GM18519 (cell line): ENCODE data around the gene ALDH1B1.
"Not testable (repeated sequence)": the region's sequence is repeated elsewhere in the genome, so short reads cannot be mapped to it uniquely, and the experiment has no call there.

Source experiments
- ATAC-seq: cut with Tn5 transposase; IDR thresholded peaks from one replicate; pipeline ENCODE4 v1.9.1; 2021; ENCODE audit warnings: mild to moderate bottlenecking, moderate library complexity; ENCODE audit not compliant: unreplicated experiment, low FRiP score

The ALDH1B1 gene

DNA sequence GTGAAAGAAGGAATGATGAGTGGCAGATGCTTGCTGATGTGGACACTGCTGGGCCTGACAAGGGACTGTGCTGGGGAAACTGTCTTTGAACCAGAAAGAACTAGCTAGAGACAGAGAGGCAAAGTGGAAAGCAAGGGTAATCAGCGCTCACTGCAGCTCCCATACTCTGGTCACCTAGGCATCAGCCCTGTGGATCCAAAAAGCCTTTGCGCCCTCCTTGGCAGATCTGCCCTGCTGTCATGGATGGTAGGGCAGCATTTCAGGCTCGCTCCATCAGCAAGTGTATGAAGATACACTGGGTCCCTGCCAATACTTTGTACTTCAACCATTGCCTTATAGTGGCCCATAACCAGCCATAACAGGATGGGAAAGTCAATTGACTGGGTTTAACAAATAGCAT lies 6.6 kb upstream of the ALDH1B1 start:
- ATAC-seq: no peak

DNA sequence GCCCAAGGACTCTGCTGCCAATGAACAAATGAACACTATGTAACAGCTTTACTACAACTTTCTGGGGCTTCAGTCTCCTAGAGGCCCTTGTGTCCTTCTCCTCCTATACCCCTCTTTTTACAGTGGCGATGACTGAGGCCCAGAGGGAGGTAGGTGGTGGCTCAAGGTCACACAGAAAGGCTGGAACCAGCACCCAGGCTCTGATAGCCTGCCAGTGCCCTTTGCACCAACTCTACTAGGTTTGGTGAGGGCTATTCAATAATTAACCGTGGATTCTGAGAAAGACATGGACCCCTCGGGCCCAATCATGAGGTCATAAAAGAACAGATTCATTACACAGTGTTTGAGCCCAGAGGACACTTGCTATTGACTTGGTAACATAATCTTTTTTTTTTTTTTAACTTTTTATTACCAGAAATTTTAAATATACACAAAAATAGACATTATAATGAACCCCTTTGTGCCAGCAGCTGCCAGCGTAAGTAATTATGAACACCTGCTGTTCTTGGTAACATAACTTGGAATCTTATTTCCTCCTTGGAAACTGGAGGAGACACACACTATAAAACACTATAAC lies 6.1 kb upstream of the ALDH1B1 start:
- no peak for ATAC-seq

DNA sequence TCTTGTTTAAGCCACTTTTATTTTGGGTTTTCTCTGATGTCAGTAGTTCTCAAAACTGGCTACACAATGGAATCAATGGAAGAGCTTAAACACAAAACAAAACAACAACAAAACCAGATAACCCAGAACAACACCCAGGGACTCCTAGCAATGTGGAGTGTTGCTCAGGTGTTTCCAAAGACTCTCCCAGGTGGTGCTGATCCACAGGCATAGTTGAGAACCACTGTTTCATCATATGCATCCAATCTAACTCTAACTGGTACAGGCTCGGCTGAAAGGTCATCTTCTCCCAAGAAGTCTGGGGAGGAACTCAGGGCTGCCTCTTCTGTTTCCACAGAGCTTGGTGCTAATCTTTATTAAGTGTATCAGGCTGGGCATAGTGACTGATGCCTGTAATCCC lies 5.4 kb upstream of the ALDH1B1 start:
- ATAC-seq: no peak

DNA sequence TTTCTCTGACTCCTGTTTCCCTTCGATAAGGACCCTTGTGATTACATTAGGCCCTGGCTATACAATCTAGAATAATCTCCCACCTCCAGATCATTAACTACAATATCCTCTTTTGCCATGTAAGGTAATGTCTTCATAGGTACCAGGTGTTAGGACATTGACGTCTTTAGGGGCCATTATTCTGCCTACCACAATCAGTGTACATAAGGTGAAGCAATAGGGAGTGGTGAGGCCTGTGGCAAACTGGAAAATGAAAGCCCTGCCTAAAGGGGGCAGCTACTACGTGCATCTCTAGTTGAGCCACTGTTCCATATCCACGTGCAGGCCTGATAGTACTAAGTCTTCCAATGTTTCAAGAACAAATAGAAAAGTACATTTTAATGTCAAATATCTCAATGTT lies 4.8 kb upstream of the ALDH1B1 start:
- ATAC-seq: no peak

DNA sequence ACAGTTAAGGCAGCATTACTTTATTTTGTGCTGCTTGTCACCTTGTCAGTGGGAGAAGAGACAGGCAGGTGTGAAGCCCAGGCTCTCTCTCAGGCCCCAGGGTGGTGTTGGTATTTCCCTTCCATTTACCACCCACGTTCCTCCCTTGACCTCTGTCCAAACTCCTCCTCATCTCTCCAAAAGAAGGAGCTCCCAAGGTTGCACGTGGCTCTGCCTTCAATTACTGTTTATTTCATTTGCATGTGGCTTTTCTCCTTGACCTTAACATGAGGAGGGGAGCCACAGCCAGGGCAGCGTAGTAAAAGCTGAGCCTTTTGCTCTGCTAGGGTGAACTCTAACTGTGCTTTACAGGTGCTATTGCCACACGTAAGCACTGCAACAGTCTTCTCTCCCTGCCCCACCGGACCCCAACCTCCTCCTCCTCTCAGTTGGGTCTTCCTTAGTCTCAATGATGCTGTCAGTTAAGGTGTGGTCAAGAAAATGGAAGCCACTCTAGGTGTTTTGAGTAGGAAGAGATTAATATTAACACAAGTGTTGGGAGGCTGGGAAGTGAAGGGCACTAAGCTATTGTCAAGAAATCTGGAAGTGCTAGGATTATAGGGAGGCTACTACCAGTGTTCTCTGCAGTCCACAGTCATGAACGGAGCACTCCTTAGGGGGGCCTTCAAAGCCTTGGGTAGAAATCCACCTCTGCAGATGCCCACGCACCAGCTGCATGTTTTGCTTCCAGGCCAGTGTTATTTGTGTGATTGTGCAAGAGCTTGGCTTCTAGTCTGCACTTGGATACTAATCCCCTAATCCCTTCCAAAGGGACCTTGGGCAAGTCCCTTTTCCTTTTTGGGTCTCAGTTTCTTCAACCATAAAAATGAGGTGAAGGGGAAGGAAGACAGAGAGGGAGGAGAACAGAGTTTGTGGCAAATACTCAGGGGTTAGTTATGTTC lies 3.9 kb upstream of the ALDH1B1 start:
- no peak for ATAC-seq

DNA sequence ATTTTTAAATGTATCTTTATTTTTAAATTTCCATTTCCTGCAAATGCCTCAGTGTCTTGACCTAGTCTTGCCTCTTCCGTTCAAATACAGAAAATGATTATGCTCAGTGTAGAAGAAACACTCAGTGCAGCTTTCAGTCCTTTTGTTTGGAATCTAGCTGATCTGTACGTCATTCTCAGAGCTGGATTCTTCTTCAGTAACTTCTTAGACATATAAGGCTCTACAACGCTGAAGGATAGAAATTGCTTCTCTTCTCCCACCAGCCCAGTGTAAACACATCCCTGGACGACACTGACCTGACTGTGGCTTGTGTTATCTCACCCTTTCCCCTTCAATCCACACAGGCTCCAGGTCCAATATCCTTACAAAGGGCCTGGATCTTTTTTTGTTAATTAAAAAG lies 3.2 kb upstream of the ALDH1B1 start:
- ATAC-seq: no peak

DNA sequence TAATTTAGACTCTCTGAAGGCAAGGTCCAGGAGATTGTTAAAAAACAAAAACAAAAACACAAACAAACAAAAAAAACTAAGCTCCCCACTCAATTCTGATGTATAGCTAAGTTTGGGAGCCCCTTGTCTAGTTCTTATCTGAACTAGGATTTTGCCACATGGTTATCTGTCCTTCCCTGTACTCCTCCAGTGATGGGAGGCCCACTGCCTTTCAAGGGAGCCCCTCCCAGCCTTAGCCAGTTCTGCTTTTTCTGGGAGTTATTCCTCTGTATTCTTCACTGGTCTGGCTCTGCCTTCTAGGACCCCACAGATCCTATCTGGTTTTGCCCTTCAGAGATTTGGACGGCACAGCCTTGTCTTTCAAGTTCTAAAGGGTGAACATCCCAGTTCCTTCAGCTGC lies 2.1 kb upstream of the ALDH1B1 start:
- no peak for ATAC-seq

DNA sequence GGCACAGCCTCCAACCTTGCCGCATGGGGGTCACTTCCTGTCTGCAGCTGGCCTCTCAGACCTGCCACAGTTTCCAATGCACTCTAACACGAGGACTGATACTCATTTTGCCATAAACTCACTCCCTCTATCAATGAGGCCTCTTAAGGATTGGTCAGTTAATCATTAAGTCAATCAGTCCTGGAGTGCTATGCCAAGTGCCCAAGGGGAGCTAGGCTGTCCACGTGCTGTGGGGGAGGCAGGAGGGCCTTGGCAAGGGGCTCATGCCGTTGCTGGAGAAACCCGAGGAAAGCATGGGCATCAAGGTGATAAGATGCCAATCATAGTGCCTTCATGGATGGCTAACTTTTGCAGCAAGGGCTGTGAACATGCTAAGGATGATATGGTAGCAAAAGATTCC lies 1.7 kb upstream of the ALDH1B1 start:
- no peak for ATAC-seq

DNA sequence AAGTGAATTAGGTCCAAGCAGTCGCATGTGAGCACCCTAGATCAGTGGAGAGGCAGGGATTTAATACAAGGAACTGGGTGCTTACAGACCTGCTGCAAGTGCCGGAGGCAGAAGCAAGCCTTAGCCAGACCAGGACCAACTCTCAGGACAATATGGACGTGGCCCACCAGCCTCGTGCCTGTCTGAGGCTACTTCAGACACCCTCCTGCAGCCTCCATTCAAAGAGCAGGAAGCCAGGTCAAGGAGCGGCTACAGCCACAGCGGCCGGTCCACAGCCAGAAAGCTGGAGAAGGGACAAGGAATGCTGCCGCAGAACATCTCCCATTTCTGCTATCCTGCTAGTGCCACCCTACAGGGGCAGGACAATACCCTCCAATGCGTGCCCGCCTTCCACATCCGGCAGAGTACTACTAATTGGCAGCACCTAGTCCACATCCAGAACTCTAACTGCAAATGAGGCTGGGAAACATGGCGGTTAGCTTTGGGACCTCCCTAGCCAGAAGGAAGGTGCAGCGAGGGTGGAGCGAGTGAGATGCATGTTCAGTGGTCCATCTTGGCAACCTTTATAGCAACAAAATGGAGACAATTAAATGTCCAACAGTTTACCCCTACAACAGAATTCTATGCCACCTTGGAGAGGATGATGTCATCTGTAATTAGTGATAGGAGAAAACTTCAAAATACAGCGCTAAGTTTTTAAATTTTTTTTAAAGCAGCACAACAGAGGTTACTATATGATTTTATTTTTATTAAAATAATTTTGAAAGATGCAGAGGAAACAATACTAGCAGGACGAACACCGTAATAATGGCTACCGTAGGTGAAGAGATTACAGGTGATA lies 1.0 kb upstream of the ALDH1B1 start:
- no peak for ATAC-seq

DNA sequence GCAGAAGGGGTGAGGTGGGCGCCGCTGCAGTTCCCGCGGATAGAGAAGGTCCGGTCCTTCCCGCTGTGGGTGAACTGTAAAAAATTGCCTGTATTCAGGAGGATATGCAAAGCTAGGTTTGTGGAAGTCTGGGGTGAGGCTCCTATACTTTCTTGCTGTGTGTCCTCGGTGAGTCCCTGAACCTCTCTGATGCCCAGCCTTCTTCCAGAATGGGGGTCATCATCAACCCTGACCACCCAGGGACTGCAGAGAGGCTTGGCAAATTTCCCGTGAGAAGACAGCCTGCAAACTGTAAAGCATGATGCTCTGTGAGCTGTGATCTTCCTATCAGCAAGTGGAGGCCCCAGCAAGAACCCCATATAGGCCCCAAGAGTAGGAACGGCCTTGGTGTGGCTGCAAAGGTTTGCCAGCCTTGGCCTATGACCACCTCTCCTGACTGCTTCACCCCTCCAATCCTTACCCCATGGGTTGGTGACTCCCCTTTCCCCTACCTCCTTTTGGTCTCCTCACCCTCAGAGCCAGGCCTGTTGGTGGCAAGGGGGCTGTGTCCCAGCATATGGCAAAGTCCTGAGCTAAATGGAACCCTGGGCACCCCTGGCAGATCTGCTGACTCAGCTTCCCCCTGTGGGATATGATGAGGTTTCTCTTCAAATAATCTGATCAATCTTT lies 760 bp downstream of the ALDH1B1 start:
- ATAC-seq: no peak

DNA sequence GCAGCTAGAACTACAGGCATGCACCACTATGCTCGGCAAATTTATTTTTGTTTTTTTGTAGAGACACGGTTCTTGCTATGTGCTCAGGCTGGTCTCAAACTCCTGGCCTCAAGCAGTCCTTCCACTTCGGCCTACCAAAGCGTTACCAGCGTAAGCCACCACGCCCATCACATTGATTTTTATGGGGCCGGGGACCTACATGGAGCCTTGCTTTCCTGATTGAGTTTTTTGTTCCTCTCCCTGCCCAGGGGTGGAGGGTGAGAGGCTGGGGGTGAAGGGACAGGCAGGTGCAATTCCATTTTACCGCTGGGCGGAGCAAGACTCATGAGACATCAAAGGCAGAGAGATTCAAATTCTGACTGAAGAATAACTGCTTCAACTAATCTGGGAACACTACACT lies 1.9 kb downstream of the ALDH1B1 start:
- no peak for ATAC-seq

DNA sequence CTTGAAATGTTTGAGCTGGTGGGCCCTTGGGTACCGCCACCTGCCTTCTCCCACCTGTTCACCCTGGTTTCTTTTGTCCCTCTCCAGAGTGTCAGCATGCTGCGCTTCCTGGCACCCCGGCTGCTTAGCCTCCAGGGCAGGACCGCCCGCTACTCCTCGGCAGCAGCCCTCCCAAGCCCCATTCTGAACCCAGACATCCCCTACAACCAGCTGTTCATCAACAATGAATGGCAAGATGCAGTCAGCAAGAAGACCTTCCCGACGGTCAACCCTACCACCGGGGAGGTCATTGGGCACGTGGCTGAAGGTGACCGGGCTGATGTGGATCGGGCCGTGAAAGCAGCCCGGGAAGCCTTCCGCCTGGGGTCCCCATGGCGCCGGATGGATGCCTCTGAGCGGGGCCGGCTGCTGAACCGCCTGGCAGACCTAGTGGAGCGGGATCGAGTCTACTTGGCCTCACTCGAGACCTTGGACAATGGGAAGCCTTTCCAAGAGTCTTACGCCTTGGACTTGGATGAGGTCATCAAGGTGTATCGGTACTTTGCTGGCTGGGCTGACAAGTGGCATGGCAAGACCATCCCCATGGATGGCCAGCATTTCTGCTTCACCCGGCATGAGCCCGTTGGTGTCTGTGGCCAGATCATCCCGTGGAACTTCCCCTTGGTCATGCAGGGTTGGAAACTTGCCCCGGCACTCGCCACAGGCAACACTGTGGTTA lies 3.3 kb downstream of the ALDH1B1 start:
- ATAC-seq: no peak

DNA sequence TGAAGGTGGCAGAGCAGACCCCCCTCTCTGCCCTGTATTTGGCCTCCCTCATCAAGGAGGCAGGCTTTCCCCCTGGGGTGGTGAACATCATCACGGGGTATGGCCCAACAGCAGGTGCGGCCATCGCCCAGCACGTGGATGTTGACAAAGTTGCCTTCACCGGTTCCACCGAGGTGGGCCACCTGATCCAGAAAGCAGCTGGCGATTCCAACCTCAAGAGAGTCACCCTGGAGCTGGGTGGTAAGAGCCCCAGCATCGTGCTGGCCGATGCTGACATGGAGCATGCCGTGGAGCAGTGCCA lies 3.8 kb downstream of the ALDH1B1 start:
- ATAC-seq: no peak

DNA sequence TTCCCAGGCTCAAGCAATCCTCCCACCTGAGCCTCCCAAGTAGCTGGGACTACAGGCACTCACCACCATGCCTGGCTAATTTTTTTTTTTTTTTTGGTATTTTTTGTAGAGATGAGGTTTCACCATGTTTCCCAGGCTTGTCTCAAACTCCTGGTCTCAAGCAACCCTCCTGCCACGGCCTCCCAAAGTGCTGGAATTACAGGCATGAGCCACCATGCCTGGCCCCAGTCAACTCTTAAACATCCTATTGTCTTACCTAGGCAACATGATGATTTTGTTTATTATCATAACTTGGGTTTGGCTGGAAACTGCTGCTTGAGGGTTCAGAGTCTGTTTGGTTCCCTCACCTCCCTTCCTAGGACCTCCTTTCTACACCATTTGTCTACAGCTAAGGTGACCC lies 6.7 kb downstream of the ALDH1B1 start:
- not testable (repeated sequence) for ATAC-seq

DNA sequence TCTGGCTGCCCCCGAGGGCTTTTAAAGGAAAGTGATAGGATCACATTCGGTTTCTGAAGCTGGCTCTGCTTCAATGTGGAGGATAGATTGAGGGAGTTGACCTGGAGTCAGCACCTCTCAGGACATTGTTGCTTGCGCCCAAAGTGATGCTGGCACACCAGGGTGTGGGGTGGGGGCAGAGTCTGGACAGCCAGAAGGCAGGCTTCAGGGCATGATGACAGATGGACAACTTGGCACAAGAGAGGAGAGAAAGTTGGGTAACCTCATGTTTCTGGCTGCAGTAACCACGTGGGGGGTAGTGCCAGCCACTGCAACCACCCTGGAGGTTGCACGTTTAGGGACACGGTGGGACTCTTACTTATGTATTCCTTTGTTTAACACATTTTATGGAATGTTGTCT lies 9.5 kb downstream of the ALDH1B1 start:
- no peak for ATAC-seq

DNA sequence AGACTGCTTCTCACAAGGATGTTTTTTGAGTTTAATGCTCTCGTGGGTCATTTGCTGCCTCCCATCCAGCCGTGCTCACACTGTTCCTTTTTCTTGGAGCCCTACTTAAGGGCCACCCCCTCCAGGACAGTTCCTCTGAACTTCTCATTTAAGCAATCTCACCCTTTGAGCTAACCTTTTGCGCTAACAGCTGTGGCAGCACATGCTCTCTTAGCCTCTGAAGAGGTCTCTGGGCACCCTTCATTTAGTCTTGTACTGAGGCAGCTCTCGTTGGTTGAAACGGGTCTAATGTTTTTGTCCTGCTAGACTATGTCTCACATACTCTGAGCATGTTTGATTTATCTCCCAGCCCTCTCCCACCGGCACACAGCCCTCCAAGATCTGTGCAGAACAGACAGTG lies 11.8 kb downstream of the ALDH1B1 start:
- ATAC-seq: no peak

DNA sequence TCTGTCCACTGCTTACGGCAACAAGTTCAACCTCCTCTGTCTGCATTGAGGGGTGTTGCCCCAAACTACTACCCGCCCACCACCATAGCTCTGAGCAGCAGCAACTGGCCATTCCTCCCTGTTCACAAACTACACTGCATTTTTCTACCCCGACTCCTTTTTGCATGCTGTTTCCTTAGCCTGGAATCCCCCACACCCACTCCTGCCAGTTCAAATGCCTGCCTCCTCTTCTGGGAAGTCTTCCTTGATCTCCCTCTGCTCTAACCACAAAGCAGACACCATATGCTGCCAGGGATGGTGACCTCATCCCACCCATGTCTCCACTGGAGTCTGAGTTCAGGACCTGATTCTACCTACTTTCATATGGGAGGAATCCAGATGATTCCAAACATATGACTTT lies 13.3 kb downstream of the ALDH1B1 start:
- no peak for ATAC-seq

DNA sequence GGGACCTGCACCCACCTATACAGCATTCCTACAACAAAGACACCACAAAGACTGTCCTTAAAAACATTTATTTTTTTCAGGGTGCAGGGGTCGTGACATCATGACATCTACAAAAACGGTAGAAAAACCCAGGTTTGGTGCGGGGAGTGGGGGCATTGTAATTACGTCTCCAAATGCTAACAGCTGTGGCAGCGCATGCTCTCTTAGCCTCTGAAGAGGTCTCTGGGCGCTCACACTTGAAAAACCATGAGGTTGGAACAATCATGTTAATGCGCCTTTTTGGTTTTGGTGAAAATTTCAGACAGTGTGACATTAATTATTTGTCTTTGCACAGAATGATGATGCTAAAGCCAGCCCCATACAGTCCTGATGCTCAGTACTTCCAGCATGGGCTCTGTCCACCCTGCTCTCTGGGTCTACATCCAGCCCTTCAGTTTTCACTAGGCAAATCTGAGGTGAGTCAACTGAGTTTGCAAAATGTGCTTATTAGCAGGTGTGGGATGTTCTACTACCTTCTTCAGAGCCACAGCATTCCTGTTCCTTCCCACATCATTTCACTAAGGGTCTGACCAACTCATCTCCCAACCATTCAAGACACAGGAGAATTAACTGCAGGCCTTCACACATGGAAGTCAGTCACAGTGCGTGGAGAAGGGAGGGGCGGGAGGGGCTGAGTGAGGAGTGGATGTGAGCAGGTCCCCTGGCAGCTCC lies 14.1 kb downstream of the ALDH1B1 start:
- no peak for ATAC-seq

DNA sequence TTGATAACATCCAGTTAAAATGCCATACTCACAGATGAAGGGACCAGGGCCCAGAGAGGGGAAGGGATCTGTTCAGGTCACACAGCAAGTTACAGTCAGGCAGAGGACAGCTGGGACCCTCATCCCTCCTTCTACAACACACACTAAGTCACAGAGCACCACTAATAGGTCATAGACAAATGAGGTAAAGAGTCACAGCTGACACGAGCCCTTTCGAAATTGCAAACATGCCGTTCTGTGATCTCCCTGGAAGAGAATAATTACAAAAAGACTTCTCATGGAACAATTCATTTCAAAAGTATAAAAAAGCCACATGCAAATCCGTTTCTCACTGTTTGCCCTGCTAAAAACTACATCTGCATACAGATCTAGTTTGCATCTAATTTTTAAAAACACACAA lies 16.2 kb downstream of the ALDH1B1 start:
- ATAC-seq: no peak

DNA sequence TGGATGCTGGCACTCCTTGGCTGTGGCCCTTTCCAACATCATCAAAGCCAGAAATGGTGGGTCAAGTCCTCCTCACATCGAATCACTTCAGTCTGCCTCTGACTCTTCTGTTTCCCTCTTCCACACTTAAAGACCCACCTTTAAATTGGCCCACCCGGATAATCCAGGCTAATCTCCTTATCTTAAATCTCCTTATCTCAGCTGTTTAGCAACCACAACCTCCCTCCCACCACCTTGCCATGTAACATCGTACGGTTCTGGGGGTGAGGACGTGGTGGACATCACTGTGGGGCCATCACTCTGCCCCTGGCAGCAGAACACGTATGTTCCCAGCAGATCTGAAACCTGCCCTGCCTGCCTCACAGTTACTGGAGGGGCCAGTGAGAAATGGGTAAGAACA lies 20.2 kb downstream of the ALDH1B1 start:
- no peak for ATAC-seq
